COLO829 (cell line): ENCODE results near the gene OGFRL1.
"Not testable (repeated sequence)": the region's sequence is repeated elsewhere in the genome, so short reads cannot be mapped to it uniquely, and the experiment has no call there.

Experiments used
- DNase-seq: peaks from one replicate; pipeline ENCODE4 v3.0.0; 2012; ENCODE audit warnings: low spot score

Gene OGFRL1

DNA sequence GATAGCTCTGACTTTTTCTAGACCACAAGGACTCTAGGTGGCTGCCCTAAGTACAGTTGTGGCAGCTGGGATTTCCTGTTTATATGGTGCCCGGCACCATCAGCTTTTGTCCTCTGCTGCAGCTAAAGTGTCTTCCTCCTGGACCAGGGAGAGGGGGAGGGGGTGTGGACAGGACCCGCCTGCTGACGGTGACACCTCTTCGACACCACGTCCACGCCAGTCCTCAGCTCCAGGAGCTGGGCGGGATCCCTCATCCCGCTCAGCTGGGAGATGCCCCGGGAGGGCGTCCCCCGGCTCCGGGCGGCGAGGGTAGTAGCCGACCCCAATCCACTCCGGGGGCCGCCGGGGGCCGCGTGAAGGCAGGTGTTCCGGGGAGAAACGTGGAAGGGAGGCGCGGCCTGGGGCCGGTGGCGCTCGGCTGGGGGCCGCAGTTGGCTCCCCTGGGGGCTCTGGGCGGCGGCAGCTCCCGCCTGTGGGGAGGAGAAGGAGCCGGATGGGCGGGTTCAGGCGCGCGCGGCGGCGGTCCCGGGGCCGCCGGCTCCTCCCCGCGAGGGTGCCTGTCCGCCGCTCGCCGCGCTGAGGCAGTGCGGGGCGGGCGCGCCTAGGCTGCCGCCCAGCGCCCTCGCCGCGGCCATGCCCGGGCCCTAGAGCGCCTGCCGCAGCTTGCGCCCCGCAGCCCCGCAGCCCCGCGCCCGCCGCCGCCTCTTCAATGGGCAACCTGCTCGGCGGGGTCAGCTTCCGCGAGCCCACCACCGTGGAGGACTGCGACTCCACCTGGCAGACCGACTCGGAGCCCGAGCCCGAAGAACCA is at the start of gene OGFRL1:
Gene OGFRL1, plus strand, starts transcription at position 584 of the 811 bp plus-strand sequence. Its CDS starts 126 bp downstream, at position 710.
- peak; percentile 53 for DNase-seq

- no peak for DNase-seq
Observed at GRCh38 chr6:71239694-71240093, 48.9 kb upstream of the OGFRL1 start.

DNA sequence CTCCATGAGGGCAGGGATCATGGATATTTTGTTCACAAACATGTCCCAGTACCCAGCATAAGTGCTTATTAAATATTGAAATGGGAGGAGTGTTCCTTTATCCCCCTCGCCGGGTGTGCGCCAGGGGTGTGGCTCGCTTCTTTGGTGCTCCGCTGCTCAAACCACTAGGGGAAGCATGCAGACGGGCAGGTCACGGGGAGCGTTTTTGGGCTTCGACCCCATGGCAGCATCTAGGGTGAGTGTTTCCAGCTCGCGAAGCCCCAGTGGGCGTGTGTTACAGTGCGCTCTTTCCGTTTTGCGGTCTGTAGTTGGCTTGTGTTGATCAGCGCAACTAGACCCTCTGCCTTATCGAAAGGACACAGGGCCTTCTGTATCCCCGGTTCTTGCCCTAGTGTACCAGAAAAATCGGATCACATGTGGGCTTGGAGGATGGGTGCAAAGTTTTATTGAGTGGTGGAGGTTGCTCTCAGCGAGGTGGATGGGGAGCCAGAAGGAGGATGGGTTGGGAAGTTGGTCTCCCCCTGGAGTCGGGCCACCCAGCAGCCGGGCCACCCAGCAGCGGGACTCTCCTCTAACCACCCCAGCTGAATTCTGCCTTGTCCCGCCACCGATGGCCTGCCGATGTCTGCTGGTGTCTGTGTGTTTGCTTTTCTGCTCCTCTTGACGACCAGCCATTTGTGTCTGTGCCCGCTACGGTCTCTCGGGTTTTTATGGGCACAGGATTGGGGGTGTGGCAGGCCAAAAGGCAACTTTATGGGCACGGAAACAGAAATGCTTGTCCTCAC is 43.2 kb upstream of the OGFRL1 start:
- no peak for DNase-seq

DNA sequence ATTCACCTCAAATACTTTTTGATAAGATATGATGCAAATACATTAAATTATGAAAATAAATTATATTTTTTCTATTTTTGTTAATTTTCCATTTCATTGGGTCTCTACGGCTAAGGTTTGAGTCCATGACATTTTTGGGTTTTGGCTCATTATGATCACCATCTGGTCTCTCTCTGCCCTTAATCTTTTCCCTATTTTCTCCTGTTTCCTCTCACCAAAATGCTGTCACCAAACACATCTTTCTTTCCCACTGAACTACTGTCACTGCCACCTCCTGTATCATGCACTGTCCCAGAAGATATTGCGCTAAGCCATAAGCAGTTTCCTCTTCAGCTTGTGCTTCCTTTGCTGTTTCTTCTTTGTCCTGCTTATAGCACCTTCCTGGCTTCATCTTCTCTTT is 42.0 kb upstream of the OGFRL1 start:
- no peak for DNase-seq

DNA sequence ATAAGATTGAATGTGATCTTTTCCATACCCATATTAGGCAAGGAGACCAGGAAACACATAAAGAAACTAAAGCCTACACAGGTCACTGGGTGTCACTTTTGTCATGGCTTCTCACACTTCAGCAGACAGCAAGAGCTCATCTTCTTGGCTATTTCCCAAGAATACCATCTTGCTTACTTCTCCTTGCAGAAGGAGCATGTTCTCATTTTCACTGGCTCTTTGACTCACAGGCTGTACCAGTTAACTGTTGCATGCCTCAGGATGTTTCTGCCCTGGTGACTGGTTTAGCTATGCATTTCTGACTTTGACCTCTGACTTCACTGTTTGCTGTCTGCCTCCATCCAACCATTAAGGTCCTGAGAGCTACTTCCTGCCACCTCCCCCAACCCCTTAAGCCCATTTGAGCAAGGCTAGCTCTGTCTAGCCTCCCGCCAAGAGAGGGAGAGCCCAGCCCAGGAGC is 40.3 kb upstream of the OGFRL1 start:
- no peak for DNase-seq

GRCh38 chr6:71248878-71249544 is 39.6 kb upstream of the OGFRL1 start:
- no peak for DNase-seq

DNA sequence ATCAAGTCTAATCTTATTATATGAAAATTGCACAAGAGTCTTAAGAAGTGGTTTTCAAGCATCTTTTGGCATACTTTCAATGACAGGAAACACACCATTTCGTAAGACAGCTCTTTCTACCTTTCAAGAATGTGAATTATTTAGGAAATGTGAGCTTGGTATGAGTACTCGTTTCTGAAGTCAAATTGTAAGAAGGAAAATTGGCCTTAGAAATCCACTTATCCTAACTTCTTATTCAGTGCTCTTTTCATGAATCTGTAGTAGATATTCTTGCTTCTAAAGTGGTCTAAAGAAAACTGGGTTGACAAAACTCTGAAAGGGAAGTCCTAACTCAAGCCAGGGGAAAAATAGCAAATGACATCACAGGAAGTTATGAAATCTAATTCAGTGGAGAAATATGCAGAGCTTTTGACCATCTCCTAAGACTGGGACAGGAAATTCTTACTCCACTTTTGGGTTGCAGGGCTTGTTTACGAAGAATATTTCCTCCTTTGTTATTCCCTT is 38.5 kb upstream of the OGFRL1 start:
- DNase-seq, result no peak

- no peak for DNase-seq
Observed at GRCh38 chr6:71252410-71252809, 36.2 kb upstream of the OGFRL1 start.

DNA sequence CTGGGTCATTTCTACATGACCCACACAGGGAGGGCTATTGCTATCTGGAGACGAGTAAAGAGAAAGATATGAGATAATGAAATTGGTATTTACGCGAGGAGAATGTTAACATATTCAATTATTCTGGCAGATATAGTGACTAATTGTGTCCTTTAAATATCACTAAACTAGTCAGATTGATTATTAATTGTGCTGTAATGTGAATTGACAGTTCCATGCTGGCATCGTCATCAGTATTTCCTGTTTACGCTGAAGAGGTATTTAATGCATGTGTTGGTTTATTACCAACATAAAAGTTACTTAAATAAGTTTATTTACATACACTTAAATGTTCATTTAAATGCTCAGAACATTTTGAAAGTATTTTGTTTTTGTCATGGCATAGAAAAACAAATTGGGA is 35.7 kb upstream of the OGFRL1 start:
- DNase-seq, result no peak

DNA sequence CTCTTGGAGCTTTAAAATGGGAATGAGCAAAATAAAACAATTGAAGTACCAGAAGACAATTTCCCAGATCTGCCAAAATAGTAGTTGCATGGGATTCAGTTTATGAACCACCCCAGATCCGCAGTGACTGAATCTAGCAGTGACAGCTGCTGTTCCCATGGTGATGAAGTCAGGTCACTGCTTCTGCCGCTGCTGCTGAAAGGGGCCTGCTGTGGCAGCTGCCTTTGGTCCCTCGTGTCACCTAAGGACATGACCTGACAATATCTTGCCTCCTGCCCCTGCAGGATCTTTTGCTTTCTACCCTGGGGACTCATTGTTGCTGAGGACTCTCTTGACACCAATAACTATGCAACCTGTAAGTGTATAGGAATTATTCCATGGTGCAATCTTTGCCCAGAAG is 34.3 kb upstream of the OGFRL1 start:
- DNase-seq, result no peak

DNA sequence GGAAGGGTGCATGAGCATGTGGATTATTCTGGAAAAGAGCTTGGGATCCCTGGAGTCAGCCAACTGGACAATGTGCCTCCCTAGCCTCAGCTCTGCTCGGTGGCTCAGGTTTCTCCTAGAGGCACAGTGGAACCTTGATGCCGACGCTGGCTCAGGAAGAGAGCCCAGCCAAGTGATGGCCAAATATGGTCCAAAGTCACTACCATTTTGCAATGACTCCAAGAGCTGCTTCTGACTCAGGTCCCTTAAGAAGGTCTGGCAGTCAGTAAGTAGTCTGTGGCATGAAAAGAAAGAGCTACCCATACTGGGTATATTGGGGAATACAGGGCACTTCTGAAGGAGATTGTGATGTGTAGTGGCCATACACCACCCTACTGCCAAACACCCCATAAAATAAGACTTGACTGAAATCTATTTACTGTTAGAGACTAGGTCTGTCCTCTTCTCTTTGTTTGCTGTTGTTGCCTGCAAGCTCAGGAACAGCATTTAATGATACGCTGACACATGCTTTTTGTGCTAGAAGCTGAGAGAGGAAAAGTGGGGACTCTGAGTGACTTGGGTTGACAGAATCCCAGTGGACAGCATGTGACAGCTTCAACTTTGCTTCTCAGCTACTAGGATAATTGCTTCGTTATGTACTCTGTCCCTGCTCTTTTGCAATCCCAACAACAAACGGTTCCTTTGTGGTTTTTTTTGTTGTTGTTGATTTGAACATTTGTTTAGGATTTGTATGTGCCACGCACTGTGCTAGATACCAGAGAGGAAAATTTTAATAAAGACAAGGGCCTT is 30.3 kb upstream of the OGFRL1 start:
- no peak for DNase-seq

GRCh38 chr6:71259888-71260604 is 28.6 kb upstream of the OGFRL1 start:
- DNase-seq, result no peak

- DNase-seq, result no peak
Observed at GRCh38 chr6:71262914-71263313, 25.7 kb upstream of the OGFRL1 start.

- not testable (repeated sequence) for DNase-seq
Observed at GRCh38 chr6:71266392-71266791, 22.2 kb upstream of the OGFRL1 start.

DNA sequence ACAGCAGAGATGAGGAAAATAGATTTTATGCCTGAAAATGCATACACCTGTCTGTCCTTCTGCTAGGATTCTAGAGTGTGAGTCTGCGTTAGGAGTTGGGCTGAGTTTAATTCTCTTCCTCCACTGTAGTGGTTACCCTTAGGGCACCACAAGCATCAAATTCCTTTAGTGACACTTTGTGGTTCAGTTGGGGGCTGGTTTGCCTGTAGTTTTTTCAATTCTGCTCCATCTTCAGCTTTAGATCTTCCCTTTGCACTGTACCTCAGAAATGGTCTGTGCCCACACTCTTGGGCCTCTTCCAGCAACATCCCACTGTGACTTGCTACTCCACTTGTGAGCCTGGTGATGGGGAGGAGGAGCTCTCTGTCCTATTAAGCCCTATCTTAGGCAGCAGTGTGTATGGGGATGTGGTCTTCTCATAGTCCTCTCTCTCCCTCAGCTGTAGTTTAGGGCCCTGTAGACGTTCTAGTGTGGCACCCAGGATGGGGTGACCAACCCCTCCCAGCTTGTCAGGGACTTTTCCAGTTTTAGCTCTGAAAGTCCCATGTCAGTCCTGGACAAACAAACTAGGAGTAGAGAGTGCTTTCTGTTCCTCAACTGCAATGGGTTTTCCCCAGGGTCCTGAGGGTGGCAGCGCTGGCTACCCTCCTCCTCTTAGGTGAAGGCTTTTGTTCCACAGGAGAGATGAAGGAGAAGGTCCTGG is 19.7 kb upstream of the OGFRL1 start:
- DNase-seq, result no peak

DNA sequence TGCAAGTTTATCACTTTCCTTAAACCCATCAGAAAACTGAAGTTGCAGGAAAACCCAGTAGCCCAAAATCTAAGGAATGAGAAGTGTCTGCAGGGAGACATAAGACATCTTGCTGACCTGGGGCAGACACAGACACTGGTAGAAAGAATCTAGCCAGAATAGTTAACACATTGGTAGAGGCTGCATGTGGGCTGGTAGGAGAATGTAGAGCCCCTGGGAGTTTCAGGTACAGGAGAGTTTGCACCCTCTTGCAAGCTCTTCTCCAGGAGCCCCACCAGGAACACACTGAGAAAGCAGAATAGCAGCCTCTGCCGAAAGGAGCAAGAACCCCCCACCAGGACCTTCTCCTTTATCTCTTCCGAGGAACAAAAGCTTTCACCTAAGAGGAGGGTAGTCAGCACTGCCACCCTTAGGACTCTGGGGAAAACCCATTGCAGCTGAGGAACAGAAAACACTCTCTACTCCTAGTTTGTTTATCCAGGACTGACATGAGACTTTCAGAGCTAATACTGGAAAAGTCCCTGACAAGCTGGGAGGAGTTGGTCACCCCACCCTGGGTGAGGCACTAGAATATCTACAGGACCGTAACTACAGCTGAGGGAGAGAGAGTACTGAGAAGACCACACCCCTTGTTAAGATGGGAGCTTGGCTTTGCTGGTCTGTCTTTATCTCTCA is 10.5 kb upstream of the OGFRL1 start:
- DNase-seq, result no peak

GRCh38 chr6:71279321-71279720 is 9.3 kb upstream of the OGFRL1 start:
- no peak for DNase-seq

- DNase-seq, result no peak
Observed at GRCh38 chr6:71279740-71280139, 8.9 kb upstream of the OGFRL1 start.

GRCh38 chr6:71280701-71281100 is 7.9 kb upstream of the OGFRL1 start:
- DNase-seq, result no peak

DNA sequence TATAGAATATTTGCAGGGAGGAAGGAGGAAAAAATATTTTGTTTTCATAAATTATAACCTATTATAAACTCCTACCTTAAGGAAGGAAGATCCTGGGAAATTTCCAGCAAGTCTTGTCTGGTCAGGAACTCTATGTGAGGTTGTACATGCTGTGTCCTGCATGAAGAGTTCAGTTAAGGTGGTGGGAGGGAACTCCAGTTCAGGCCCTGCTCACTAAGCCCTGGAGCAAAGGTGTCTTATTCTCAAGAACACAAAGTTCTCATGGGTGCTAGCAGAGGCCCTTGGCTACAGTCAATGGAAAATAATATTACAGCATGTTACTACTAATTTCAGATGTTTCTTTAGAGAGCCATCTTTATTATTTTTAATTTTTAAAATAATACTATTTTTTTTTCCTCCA is 3.8 kb upstream of the OGFRL1 start:
- DNase-seq, result no peak
